Neural cell (in vitro differentiated cells): ENCODE data around the gene ATP5F1E. TPM values are rescaled to one million over a fixed set of nuclear protein-coding genes. Genes with fewer than 3 reads are reported as not detected.

Source experiments
- H2AFZ ChIP-seq: fragments of 200-600, 300-800 bp; sonication (generic), shearing (Covaris generic); 2 replicates; pipeline ENCODE4 v1.6.0; 2014; ENCODE audit warnings: low read depth, mild to moderate bottlenecking, antibody characterized with exemption, low read length, moderate library complexity
- H3F3A ChIP-seq: fragments of 200-600 bp; shearing (Covaris generic); 2 replicates; pipeline ENCODE4 v1.6.1; 2016; ENCODE audit warnings: mild to moderate bottlenecking, moderate library complexity, mixed read lengths, antibody characterized with exemption, low read length; ENCODE audit not compliant: insufficient read depth, poor library complexity, severe bottlenecking
- H3K27ac ChIP-seq: fragments of 200-600, 300-800 bp; sonication (generic), shearing (Covaris generic); 2 replicates; pipeline ENCODE4 v1.5.1; 2014; ENCODE audit warnings: mild to moderate bottlenecking, low read length, moderate library complexity
- H3K27me3 ChIP-seq: fragments of 300-800, 200-600 bp; sonication (generic), shearing (Covaris generic); 2 replicates; pipeline ENCODE4 v1.6.0; 2014; ENCODE audit warnings: mild to moderate bottlenecking, low read depth, low read length, moderate library complexity; ENCODE audit not compliant: insufficient read depth
- H3K36me3 ChIP-seq: fragments of 300-800, 200-600 bp; sonication (generic), shearing (Covaris generic); 2 replicates; pipeline ENCODE4 v1.5.1; 2014; ENCODE audit warnings: mild to moderate bottlenecking, antibody characterized with exemption, low read length, moderate library complexity; ENCODE audit not compliant: insufficient read depth
- H3K4me2 ChIP-seq: fragments of 300-800, 200-600 bp; sonication (generic), shearing (Covaris generic); 2 replicates; pipeline ENCODE4 v1.6.0; 2014; ENCODE audit warnings: mild to moderate bottlenecking, low read length
- H3K4me3 ChIP-seq: fragments of 300-800, 200-600 bp; sonication (generic), shearing (Covaris generic); 2 replicates; pipeline ENCODE4 v1.5.1; 2014; ENCODE audit warnings: mild to moderate bottlenecking, low read length, moderate library complexity
- H3K79me2 ChIP-seq: fragments of 200-600 bp; shearing (Covaris generic); replicated peaks from 2 replicates; pipeline ENCODE4 v1.6.0; 2014; ENCODE audit warnings: mild to moderate bottlenecking, low read length, moderate library complexity; ENCODE audit not compliant: insufficient read depth
- H3K9ac ChIP-seq: fragments of 300-800, 200-600 bp; sonication (generic), shearing (Covaris generic); 2 replicates; pipeline ENCODE4 v1.6.1; 2016; ENCODE audit warnings: mild to moderate bottlenecking, low read length, mixed read lengths
- H3K9me2 ChIP-seq: fragments of 200-600 bp; shearing (Covaris generic); 2 replicates; pipeline ENCODE4 v1.6.1; 2016; ENCODE audit warnings: mild to moderate bottlenecking, low read length, mixed read lengths; ENCODE audit not compliant: insufficient read depth
- H3K9me3 ChIP-seq: fragments of 200-600, 300-800 bp; sonication (generic), shearing (Covaris generic); 2 replicates; pipeline ENCODE4 v1.6.1; 2016; ENCODE audit warnings: mild to moderate bottlenecking, mixed run types, low read length, moderate library complexity, mixed read lengths
- H4K20me1 ChIP-seq: fragments of 200-600 bp; shearing (Covaris generic); 2 replicates; pipeline ENCODE4 v1.6.1; 2016; ENCODE audit warnings: mild to moderate bottlenecking, mixed run types; ENCODE audit not compliant: insufficient read depth
- EP300 ChIP-seq: fragments of 450-650 bp; conservative IDR thresholded peaks from 2 replicates; pipeline ENCODE4 v1.6.1; 2014; ENCODE audit warnings: antibody characterized with exemption, mild to moderate bottlenecking, moderate library complexity; ENCODE audit not compliant: poor library complexity, severe bottlenecking
- EZH2 ChIP-seq: fragments of 200-600, 300-800 bp; shearing (Covaris generic), sonication (generic); IDR thresholded peaks from 2 replicates; pipeline ENCODE4 v1.6.1; 2014; ENCODE audit warnings: antibody characterized with exemption, low read length, borderline replicate concordance, mild to moderate bottlenecking; ENCODE audit not compliant: insufficient read depth, poor library complexity, severe bottlenecking
- MXI1 ChIP-seq: fragments of 450-650 bp; conservative IDR thresholded peaks from 2 replicates; pipeline ENCODE4 v1.6.1; 2014; ENCODE audit warnings: antibody characterized with exemption, mild to moderate bottlenecking; ENCODE audit not compliant: poor library complexity, severe bottlenecking
- POLR2AphosphoS5 ChIP-seq: IDR thresholded peaks from 2 replicates; pipeline ENCODE4 v1.6.1; 2012
- RAD21 ChIP-seq: fragments of 450-650 bp; conservative IDR thresholded peaks from 2 replicates; pipeline ENCODE4 v1.6.1; 2014; ENCODE audit warnings: antibody characterized with exemption, mild to moderate bottlenecking, moderate library complexity
- REST ChIP-seq: IDR thresholded peaks from 2 replicates; pipeline ENCODE4 v1.6.1; 2012; ENCODE audit warnings: borderline replicate concordance
- SMC3 ChIP-seq: fragments of 450-650 bp; conservative IDR thresholded peaks from 2 replicates; pipeline ENCODE4 v1.6.1; 2014; ENCODE audit warnings: antibody characterized with exemption, mild to moderate bottlenecking, moderate library complexity; ENCODE audit not compliant: poor library complexity
- TAF1 ChIP-seq: IDR thresholded peaks from 2 replicates; pipeline ENCODE4 v1.6.1; 2012; ENCODE audit warnings: low read depth
- polyA plus RNA-seq: library from polyadenylated mRNA; depleted of rRNA; stranded (reverse); fragments of >200 nt; gene quantifications from 2 replicates; pipeline ENCODE4 v1.2.3, GENCODE V29; 2014
- TF ChIP-seq, protein P1 (sequence below): fragments of 450-650 bp; IDR thresholded peaks from 2 replicates; pipeline ENCODE4 v1.5.1; 2014; ENCODE audit warnings: antibody characterized with exemption, mild to moderate bottlenecking, moderate library complexity; ENCODE audit not compliant: poor library complexity, severe bottlenecking

Gene ATP5F1E
- polyA plus RNA-seq, 1 donor from 2014 or later = 133 TPM

DNA sequence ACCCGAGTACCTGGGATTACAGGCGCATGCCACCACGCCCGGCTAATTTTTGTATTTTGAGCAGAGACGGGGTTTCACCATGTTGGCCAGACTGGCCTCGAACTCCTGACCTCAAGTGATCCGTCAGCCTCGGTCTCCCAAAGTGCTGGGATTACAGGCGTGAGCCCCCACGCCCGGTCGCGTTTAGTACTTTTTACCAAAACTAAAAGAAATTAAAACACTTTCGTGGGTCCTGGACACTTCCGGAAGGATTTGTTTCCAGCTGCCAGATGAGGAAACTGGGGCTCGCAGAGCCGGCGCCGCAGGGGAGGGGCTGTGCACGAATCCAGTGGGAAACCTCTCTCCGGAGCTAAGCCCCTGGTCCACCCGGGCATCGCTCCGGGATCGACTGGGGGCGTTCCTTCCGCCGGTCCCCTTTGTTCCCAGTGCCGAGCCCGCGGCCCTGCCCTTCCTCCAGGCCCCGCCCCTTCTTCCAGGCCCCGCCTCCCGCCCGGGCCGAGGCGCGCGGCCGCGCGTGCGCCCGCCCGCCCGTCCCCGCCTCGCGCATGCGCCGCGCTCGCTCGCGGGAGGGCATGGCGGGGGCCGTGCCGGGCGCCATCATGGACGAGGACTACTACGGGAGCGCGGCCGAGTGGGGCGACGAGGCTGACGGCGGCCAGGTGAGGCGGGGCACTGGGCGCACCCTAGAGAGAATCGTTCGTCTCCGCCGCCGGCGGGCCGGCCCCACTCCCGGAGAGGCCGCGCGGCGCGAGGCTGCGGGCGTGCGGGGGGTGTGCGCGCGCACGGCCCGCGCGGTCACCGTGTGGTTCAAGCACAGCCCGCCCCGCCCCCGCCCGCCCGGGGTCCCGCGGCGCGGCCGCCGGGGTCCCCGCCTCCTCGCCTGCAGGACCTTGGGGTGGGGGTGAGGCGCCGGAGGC is 51.2 kb downstream of the ATP5F1E start, which contains the start of gene NELFCD:
NELFCD (plus strand) TSS at position 546 of the 917 bp plus-strand sequence; CDS start at position 600, 54 bp downstream.
- H3K27ac ChIP-seq = peak within 1 kb of the TSS; percentile 67
- H3F3A ChIP-seq = no peaks in the 10 kb centered on the region
- H3K4me2 ChIP-seq = peak within 1 kb of the TSS; percentile 86
- H3K9me2 ChIP-seq = no peaks in the 10 kb centered on the region
- H3K36me3 ChIP-seq = no peaks in the 10 kb centered on the region
- H3K79me2 ChIP-seq = peaks cover 25% of the 10 kb centered on the region
- TF ChIP-seq MXI1 (peak; percentile 66), TAF1 (no peak), EP300 (peak; percentile 16), RAD21 (peak; percentile 18), POLR2AphosphoS5 (peak; percentile 89), REST (no peak)
- no peaks in the 10 kb centered on the region for H3K9me3 ChIP-seq
- peak within 1 kb of the TSS; percentile 81 for H3K4me3 ChIP-seq
- H3K27me3 ChIP-seq = no peaks in the 10 kb centered on the region
- H4K20me1 ChIP-seq = no peaks in the 10 kb centered on the region
- peak within 1 kb of the TSS; percentile 73 for H2AFZ ChIP-seq
- peak within 1 kb of the TSS; percentile 70 for H3K9ac ChIP-seq

- Histone ChIP-seq H4K20me1 (no peaks in the 10 kb centered on the region), H2AFZ (no peak overlapping the region), H3K9me2 (no peaks in the 10 kb centered on the region), H3K27ac (no peak overlapping the region), H3K4me3 (no peak overlapping the region), H3F3A (no peaks in the 10 kb centered on the region), H3K36me3 (no peaks in the 10 kb centered on the region), H3K79me2 (peaks cover 17% of the 10 kb centered on the region), H3K9ac (no peak overlapping the region), H3K27me3 (no peaks in the 10 kb centered on the region), H3K9me3 (no peaks in the 10 kb centered on the region), H3K4me2 (no peak overlapping the region)
- TF ChIP-seq RAD21 = no peak
- no peak for TF ChIP-seq TAF1
- no peak for TF ChIP-seq EZH2
- no peak for TF ChIP-seq EP300
- no peak for TF ChIP-seq MXI1
- no peak for TF ChIP-seq SMC3
- TF ChIP-seq REST = no peak
- TF ChIP-seq, protein P1, sequence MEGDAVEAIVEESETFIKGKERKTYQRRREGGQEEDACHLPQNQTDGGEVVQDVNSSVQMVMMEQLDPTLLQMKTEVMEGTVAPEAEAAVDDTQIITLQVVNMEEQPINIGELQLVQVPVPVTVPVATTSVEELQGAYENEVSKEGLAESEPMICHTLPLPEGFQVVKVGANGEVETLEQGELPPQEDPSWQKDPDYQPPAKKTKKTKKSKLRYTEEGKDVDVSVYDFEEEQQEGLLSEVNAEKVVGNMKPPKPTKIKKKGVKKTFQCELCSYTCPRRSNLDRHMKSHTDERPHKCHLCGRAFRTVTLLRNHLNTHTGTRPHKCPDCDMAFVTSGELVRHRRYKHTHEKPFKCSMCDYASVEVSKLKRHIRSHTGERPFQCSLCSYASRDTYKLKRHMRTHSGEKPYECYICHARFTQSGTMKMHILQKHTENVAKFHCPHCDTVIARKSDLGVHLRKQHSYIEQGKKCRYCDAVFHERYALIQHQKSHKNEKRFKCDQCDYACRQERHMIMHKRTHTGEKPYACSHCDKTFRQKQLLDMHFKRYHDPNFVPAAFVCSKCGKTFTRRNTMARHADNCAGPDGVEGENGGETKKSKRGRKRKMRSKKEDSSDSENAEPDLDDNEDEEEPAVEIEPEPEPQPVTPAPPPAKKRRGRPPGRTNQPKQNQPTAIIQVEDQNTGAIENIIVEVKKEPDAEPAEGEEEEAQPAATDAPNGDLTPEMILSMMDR = no peak
- TF ChIP-seq POLR2AphosphoS5 = no peak
Measured at GRCh38 chr20:58978351-58979190, 53.6 kb downstream of the ATP5F1E start.
